ENCODE measurements around the gene MTREX.

DNA sequence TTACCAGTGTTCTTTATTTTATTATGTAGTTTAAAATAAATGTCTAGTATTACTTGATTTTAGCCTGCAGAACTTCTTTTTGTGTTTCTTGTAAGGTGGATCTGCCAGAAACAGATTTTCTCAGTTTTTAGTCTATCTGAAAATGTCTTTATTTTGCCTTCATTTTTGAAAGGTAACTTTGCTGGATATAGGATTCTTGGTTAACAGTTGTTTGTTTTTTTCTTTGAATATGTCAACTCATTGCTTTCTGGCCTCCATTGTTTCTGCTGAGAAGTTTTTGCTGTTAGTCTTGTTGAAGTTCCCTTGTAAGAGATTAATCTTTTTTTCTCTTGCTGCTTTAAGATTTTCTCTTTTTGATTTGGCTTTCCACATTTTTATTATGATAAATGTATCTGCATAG lies 75.5 kb downstream of the MTREX start:
- TF ChIP-seq POLR2AphosphoS5 (IDR thresholded peaks at IDR 0.05; ENCODE audit: low read depth, low read length) = no peak
- no peak for TF ChIP-seq POLR2A (IDR thresholded peaks at IDR 0.05; ENCODE audit: low read depth, low read length)
- no peak for TF ChIP-seq TAF1 (IDR thresholded peaks at IDR 0.05; ENCODE audit: borderline replicate concordance, low read depth, low read length)

Measured in GM12892 (cell line).